Posterior cingulate gyrus (tissue), 11 donors: ENCODE measurements around the gene NTSR1.
A peak's percentile ranks its signal among the peaks of the same experiment; 100 is the strongest.

Experiments
- DNase-seq, 10 donors: peaks; one replicate each; pipeline versions ENCODE4 v3.0.0 to v3.0.0-alpha.2; 2020 to 2021; ENCODE audit warnings: mixed read lengths in 3 of 10
- intact Hi-C: fragments of 100-400 bp; cut with DNase I; formaldehyde crosslinking; loops from one replicate; pipeline ENCODE4 v1.15.1; 2023

NTSR1 gene

DNA sequence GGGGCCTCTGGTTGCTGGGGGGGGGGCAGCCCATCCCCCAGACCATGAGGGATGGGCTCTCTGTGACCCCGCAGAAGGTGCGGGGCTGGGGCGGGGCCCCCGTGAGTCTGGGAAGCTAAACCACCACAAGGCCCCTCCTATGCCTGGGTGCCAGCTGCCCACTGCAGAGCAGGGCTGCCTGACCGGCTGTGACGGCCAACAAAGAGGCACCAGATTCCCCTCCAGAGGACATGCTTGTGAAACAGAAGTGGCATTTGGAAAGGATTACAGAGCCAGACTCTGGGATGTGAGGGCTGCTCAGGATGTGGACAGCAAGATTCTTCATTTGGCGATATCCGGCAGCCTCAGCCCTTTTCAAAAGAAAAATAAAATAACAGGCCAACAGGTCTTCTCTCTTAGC is 16.5 kb upstream of the NTSR1 start:
- DNase-seq, result no peak
- intact Hi-C loops, result no loop called here

DNA sequence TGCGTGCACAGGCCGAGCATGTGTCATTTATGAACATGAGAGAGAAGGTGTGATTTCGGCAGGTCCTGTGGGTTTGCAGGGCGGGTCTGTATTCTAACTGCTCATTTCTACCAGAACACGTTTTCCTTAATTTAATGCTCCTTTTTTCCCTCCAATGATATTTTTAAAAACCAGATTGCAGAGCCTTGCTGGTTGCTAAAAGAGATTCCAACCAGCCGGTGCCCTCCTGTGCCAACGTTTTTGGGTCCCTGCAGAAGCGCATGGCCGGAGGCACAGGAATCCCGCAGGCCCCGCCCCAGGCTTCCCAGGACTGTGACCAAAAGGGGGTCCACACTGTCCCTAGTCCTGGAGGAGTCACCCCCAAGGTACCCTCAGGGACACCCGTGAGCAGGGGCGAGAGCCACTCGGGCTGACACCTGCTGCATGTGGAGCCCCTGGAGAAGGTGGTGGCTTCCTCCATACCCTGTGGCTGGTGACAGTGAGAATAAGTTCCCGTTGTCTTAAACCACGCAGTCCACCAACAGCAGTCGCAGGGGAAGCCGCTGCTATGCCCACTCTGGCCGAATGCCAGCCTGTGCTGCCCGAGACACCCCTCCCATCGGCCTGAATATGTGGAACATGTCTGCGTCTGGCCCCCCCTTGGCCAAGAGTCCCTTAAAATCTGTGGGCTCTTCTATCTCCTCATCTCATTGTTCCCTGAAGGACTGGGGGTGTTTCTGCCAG is 15.7 kb upstream of the NTSR1 start:
- intact Hi-C loops, result no loop called here
- no peak for DNase-seq

DNA sequence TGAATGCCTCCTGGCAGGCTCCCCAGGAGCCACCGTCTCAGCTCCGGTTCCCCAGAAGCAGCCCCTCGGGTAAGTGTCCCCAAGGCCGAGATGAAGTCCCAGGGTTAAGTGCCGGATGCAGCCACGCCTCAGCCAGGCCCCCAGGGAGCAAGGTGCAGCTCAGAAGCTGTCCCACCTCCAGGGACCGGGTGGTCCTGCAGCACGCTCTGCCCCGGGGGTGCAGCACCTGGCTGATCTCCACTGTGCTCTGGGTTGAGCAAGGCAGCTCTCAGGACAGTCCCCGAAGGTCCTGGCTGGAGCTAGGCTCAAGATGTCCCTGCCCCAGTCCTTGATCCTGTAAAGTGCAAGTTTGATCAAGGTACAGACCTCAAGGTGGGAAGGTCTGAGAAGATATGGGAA is 15.1 kb upstream of the NTSR1 start:
- intact Hi-C loops, result no loop called here
- no peak for DNase-seq

DNA sequence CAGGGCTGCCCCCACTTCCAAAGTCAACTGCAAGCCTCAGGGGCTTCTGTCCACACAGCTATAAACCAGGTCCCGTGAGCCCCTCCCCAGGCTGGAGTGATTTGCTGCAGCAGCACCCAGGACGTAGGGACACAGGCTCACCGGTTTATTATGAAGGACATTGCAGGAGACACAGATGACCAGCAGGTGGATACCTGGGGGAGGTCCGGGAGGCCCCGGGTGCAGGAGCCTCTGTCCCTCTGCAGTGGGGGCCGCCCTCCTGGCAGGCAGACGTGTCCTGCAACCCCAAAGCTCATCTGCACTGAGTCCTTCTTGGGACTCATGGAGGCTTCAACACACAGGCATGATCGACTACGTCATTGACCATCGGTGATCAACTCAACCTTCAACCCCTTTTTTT is 14.5 kb upstream of the NTSR1 start:
- intact Hi-C loops, result no loop called here
- DNase-seq, result no peak

DNA sequence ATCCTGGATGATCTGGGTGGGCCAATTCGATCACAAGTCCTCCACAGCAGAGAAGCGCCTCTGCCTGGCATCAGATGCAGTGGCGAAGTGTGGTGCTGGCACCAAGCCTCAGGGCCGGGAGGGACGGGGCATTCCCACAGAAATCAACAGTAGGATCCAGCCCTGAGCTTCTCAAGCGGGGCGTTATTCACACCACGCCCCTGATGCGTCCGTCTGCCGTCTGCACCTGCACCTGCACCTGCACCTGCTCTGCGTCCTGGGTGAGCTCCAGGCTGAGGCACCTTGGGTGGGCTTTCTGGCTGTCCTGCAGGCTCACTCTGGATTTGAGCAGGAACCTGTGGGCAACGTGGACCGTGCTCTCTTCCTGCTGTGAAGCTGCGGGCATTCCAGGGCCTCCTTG is 13.8 kb upstream of the NTSR1 start:
- intact Hi-C loops, result no loop called here
- peak in 1 of 10 donors; percentile 77 for DNase-seq

DNA sequence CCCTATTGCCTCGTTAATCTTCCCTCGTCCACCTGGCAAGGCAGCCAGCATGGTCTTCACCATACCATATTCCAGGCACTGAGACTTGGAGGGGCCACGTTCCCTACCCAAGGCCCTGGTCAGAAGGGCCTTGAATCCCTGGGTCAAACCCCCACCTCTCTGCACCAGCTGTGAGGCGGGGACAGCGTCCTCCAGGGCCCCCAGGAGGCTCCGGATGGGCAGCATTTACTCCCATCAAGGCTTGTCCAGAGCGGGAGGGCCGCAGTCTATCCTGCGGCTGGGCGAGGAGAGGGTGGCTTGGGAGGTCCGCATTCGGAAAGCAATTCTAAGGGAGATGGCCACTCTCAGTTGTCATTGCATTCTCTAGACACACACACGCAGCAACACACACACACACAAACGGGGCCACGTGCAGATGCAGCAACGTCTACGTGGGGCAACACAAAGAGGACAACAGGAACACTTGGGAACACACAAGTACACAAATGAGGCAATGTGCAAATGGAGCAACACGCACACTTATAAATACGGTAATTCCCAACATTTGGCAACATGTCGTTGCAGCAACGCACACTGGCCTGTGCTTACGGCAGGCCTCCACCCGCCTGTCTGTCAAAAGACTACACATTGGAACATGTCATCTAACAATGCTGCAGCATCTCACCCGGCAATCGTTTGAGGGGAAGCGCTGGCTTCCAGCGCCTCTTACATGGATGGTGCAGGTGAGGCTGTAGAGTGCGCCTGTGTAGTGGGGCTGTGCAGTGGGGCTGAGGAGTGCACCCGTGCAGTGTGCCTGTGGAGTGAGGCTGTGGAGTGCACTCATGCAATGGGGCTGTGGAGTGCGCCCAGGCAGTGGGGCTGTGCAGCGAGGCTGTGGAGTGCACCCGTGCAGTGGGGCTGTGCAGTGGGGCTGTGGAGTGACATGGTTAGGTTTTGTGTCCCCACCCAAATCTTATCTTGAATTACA is 12.9 kb upstream of the NTSR1 start:
- intact Hi-C loops, result no loop called here
- peak in 2 of 10 donors; percentile 38 to 66 for DNase-seq

DNA sequence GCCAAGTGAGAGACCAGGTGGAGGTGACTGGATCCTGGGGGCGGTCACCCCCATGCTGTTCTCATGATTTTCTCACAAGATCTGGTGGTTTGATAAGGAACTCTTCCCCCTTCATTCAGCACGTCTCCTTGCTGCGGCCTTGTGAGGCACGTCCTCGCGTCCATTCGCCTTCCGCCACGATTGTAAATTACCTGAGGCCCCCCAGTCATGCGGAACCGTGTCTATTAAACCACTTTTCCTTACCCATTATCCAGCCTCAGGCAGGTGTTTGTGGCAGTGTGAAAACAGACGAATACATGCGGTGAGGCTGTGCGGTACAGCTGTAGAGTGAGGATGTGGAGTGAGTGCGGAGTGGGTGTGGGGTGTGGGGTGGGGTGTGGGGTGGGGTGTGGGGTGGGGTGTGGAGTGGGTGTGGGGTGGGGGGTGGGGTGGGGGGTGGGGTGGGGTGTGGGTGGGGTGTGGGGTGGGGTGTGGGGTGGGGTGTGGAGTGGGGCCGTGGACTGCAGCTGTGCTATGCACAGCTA is 12.1 kb upstream of the NTSR1 start:
- peak in 1 of 10 donors; percentile 17 for DNase-seq
- intact Hi-C loops, result no loop called here

DNA sequence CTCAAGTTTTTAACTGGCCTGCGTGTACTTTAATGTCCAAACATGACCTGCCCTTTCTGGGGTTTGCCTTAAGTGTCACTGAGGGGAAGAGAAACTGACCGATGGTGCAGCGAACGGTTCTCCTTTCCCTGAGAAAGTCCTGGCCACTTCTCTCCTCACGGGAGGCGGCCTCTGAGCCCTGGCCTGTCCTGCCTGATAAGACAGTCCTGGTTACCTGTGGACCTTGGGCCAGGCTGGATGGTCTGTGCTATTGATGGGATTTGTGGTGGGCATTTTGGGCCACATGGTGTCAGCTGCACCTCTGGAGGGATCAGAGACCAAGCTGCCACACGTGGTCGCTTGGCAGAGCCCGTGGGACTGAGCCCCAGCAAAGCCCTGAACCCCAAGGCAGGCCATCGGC is 11.6 kb upstream of the NTSR1 start:
- DNase-seq, result peak in 1 of 10 donors; percentile 31
- intact Hi-C loops, result no loop called here

DNA sequence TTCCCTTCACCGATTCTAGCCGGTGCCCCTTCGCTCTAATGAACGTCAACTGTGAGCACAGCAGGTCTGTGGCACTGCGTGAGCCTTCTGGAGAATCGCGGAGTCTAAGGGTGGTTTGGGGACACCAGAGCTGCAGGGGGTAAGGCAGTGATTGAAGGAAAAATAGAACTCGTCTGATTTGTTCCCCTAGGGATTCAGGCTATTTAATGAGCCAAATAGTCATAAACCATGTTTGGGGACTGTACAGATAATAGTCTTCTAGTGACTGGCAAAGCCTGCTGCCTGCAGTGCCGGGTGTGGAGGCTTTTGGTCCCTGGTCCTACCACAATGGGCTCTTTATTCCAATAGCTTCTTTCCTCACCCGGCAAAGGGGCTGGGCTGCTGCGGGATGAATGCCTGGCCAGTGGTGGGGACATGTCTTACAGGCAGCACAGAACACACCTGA is 11.1 kb upstream of the NTSR1 start:
- intact Hi-C loops, result no loop called here
- peak in 8 of 10 donors; percentile 23 to 93 (median 60) for DNase-seq

DNA sequence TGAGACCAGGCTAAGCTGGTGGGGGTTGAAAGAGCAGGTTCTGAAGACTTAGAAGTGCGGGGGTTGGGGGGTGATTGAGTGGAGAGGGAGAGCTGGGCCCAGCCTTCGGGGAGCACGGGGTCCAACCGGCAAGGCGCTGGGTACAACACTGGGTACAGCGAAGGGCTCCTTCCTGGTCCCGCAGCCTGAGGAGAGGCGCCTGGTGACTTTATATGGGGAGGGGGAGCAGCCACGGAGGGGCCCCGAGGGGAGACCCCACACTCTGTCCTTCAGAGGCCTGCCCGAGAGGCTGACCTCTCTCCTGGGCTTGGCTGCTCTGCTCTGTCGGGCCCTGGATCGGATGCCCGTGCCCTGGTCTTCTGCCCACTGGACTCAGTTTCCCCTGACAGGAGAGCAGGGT is 10.4 kb upstream of the NTSR1 start:
- peak in 2 of 10 donors; percentile 65 to 67 for DNase-seq
- intact Hi-C loops, result no loop called here

DNA sequence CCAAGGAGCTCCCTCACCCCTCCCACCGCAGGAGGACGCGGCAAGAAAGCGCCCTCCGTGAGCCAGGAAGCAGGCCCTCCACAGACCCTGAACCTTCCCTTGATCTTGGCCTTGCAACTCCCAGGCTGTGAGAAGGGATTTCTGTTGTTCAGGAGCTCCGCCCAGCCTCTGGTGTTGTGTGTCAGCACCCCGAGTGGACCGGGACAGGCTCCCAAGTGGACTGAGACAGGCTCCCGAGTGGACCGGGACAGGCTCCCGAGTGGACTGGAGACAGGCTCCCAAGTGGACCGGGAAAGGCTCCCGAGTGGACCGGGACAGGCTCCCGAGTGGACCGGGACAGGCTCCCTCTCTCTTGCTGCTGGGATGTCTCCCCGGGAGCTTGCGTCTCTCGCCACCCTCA is 9.3 kb upstream of the NTSR1 start:
- DNase-seq, result peak in 2 of 10 donors; percentile 59 to 62
- intact Hi-C loops, result no loop called here

DNA sequence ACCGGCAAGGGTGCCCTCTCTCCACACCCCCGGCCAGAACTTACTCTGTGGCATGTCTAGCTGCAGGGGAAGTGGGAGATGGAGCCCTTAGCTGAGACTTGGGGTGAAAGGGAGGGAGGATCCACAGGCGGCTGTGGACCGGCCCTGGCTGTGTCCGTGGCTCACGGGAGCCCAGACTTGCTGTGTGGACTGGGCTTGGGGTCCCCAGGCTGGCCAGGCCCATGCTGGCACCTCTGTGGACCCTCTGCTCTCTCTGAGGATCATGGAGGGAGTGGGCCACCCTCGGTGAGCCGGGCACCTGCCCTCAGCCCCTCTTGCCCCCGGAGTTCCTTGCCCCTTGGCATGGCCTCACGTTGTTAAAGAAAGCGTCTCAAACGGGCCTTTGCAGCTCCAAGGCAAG is 8.9 kb upstream of the NTSR1 start:
- DNase-seq, result peak in 2 of 10 donors; percentile 66 to 83
- intact Hi-C loops, result no loop called here

DNA sequence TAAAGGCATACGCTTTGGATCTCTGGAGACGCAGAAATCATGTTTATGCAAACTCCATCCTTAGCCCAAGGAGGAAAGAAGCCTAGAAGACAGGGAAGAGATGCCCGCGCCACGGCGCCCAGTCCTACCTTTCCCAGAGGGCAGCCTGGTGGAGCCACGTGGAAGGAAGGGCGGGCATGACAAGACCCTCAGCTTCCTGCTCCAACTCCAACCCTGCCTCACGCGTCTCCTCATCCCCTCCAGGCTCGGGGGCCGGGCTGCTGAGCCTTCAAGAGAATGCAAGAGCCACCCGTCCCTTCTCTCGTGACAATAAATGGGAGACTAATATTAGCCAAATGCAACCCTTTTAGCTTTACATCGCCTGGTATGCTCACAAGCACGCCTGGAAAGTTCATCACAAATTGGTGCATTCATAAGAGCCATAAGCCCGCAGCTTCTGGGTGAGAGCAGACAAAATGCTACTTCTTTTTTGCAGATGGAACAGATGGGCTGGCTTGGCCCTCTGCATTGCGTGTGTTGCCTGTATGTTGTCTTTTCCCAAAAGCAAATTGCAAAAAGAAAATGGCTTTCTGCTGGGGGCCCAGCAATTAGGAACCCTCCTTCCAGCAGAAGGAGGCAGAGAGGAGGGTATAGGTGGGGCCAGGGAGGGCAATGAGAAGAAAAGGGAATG is 8.2 kb upstream of the NTSR1 start:
- DNase-seq, result peak in 2 of 10 donors; percentile 70 to 73
- intact Hi-C loops, result no loop called here

DNA sequence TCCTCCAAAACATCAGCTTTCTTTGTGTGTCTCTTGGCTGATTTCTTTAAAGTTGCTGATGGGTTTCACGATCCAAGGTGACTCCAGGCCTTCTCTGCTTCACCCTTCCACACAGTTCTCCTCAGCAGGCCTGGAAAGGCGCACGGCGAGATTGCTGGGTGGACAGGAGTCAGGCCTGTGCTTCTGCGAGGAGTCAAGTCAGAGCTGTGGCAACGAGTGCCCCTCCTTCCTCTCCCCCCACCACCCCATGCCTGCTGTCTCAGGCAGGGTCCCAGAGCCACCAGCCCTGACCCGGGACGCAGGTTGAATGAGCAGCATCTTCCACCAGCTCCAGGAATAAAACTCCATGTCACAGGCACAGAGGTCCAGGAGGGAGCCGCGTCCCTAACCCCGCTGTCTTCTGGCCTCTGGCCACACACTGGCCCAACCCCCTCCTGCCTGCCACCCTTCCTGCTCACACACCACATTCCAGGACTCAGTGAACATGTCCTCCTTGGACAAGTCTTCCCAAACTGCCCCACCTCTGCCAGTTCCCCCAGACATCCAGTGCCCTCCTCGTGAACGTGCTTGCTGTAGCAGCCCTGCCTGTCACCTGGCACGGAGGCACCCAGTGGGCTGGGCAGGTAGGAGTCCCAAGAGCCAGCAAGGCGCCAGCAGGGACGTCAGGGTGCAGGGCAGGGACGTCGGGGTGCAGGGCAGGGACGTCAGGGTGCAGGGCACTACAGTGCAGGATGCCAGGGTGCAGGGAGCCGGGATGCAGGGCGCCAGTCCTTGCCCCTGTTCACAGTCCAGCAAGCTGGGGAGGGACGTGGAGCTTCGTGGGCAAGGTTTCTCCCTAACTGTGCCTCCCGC is 7.2 kb upstream of the NTSR1 start:
- intact Hi-C loops, result no loop called here
- DNase-seq, result peak in 2 of 10 donors; percentile 64 to 77

DNA sequence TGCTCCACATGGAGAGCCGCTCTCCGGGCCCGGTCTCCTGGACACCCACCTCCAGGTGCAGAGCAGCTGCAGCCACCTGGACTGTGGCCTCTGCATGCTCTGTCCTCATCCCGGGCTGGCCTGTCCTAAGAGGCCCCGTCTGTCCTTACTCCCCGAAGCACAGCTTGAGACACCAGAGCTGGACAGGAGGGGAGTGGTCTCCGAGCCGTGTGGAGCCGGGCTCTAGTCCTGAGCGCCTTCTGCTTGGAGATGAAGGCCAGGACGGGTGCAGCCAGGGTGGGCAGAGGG is 6.7 kb upstream of the NTSR1 start:
- intact Hi-C loops, result no loop called here
- DNase-seq, result peak in 2 of 10 donors; percentile 76 to 79

DNA sequence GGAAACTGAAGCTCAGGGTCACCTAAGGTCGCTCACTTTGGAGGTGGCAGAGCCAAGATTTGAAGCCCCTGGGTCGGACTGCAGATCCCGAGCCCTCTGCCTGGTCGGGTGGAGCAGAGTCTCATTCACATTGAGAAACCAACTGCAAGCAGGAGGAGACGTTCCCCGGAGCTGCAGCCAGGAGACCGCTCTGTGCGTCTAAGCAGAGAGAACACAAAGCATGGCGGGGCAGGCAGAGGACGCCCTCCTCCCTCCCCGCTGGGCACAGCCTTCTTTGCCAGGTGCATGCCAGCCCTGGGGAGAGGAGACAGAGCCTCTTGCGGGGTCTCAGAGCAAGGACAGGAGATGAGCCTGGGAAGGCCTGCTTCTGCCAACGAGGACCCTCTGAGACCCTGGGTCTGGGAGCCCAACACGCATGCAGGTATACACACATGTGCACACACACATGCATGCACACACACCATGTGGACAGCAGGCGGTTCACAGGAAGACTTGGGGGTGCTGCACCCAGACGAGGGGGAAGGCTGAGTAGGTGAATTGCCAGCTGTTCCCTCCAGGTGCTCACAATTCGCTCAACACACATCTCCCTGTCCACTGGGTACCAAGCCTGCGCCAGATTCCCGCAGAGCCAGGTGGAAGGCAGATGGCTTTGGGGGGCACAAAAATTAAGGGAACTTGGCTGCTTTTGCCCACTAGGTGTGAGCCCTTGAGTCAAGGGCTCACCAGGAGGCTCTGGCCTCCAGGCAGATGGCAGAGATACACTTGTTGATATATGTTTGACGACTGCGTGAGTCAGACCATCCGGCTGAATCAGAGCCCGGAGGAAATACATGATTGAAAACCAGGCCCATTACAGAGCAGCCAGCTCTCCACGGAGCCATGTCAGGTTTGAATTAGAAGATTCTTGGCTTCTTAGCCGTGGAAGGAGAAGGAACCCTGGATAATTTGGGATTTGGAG is 5.5 kb upstream of the NTSR1 start:
- peak in 2 of 10 donors; percentile 71 to 75 for DNase-seq
- intact Hi-C loops, result no loop called here

DNA sequence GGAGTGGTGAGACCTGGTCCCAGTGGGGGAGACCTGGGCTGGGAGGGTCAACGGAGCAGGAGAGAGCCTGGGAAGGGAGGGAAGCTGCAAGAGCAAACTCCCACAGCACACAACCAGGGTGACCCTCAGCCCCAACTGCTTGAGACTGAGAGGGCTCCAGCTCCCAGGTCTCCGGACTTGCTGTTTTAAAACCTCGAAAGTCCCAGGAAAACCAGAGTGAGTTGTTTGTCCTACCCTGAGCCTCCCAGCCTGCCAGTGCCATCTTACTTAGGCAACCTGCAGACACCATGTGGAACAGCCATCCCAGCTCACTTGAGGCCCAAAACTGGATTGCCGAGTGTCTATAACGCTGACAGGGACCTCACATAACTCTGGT is 4.8 kb upstream of the NTSR1 start:
- peak in 1 of 10 donors; percentile 35 for DNase-seq
- intact Hi-C loops, result no loop called here

DNA sequence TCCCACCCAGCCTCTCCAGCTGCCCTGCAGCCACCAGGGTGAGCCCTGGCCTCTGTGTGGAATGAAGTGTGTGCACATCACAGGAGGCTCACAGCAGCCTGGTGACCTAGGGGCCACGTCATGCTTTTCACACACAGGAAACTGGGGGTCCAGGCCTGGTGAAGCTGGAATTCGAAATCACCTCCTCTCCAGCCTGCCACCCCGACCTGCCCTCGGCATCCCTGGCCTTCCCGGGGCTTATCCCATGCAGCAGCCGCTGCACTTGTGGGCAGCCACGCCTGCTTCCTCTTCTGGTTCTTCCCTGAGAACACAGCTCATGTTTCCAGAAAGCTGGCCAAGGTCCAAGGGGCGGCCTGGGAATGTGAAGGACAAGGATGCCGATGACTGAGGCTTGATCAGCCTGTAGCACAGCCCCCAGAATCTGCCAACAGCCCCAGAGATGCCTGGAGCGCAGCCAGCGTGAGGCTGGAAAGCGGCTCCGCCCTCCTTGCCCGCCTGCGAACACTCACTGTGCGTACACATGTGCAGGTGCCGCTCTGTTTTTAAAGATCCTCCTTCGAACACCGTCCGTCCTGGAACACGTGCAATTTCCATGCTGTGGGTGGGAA is 4.2 kb upstream of the NTSR1 start:
- DNase-seq, result peak in 7 of 10 donors; percentile 25 to 90 (median 62)
- intact Hi-C loops, result no loop called here
